Loucy (cell line): ENCODE data around the gene ANO2.

Experiments used
- H2AFZ ChIP-seq: fragments of 200-600 bp; sonication (generic); 2 replicates; pipeline ENCODE4 v1.6.0; 2016; ENCODE audit warnings: antibody characterized with exemption, mild to moderate bottlenecking, low read length, moderate library complexity
- H3F3A ChIP-seq: fragments of 200-600 bp; 2 replicates; pipeline ENCODE4 v1.6.0; 2016; ENCODE audit warnings: antibody characterized with exemption, low read depth, mild to moderate bottlenecking
- H3K27me3 ChIP-seq: fragments of 200-600 bp; sonication (generic); 2 replicates; pipeline ENCODE4 v1.6.1; 2014; ENCODE audit warnings: low read length, mild to moderate bottlenecking; ENCODE audit not compliant: insufficient read depth, poor library complexity, severe bottlenecking
- H3K36me3 ChIP-seq: fragments of 200-600 bp; sonication (generic); 2 replicates; pipeline ENCODE4 v1.6.1; 2016; ENCODE audit warnings: low read length; ENCODE audit not compliant: insufficient read depth
- H3K4me1 ChIP-seq: fragments of 200-600 bp; sonication (generic); 2 replicates; pipeline ENCODE4 v1.5.1; 2014; ENCODE audit warnings: low read length, mild to moderate bottlenecking; ENCODE audit not compliant: insufficient read depth, poor library complexity, severe bottlenecking
- H3K4me2 ChIP-seq: fragments of 200-600 bp; sonication (generic); 2 replicates; pipeline ENCODE4 v1.6.0; 2014; ENCODE audit warnings: antibody characterized with exemption, low read length, low read depth, mild to moderate bottlenecking; ENCODE audit not compliant: poor library complexity, severe bottlenecking
- H3K4me3 ChIP-seq: fragments of 200-600 bp; sonication (generic); 2 replicates; pipeline ENCODE4 v1.5.1; 2014; ENCODE audit warnings: low read length, mild to moderate bottlenecking, mixed read lengths; ENCODE audit not compliant: poor library complexity, severe bottlenecking
- H3K79me2 ChIP-seq: fragments of 200-600 bp; sonication (generic); 2 replicates; pipeline ENCODE4 v1.6.1; 2014; ENCODE audit warnings: low read length; ENCODE audit not compliant: insufficient read depth
- H3K9ac ChIP-seq: fragments of 200-600 bp; sonication (generic); 2 replicates; pipeline ENCODE4 v1.6.0; 2014; ENCODE audit warnings: mild to moderate bottlenecking, low read depth, low read length, moderate library complexity; ENCODE audit not compliant: poor library complexity, severe bottlenecking
- H3K9me2 ChIP-seq: fragments of 200-600 bp; sonication (generic); replicated peaks from 2 replicates; pipeline ENCODE4 v1.6.1; 2016; ENCODE audit warnings: low read depth, low read length, mixed read lengths
- H3K9me3 ChIP-seq: fragments of 200-600 bp; sonication (generic); 2 replicates; pipeline ENCODE4 v1.6.1; 2014; ENCODE audit warnings: mild to moderate bottlenecking, antibody characterized with exemption, low read length, low read depth; ENCODE audit not compliant: insufficient read depth
- H4K20me1 ChIP-seq: fragments of 200-600 bp; sonication (generic); 2 replicates; pipeline ENCODE4 v1.6.0; 2014; ENCODE audit warnings: antibody characterized with exemption, low read length, mild to moderate bottlenecking; ENCODE audit not compliant: insufficient read depth, poor library complexity, severe bottlenecking
- EZH2phosphoT487 ChIP-seq: fragments of 200-600 bp; IDR thresholded peaks from 2 replicates; pipeline ENCODE4 v1.6.1; 2018; ENCODE audit warnings: antibody characterized with exemption, mild to moderate bottlenecking, moderate library complexity, borderline replicate concordance
- TF ChIP-seq, protein P1 (sequence below): fragments of 200-600 bp; sonication (generic); conservative IDR thresholded peaks from 2 replicates; pipeline ENCODE4 v1.5.1; 2014; ENCODE audit warnings: mild to moderate bottlenecking, antibody characterized with exemption, low read length

ANO2 gene

DNA sequence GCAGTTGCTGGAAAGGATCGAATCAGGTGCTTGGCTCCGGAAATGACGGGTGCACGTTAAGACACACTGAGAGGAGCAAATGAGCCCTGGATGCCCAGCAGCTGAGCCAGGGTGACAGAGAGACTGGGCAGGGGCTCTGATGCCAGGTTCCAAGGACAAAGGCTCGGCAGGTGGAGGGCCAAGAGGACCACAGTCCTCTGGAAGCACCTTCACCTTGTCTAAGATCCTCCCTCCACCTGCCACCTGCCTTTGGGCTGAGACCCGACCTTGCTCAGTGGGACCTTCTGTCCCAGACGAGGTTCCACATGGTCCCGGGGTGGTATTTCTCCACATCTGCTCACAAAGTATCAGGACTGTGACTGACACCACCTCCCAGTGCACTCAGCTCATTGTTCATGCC is 1.0 kb downstream of the ANO2 start:
- TF ChIP-seq, protein P1, sequence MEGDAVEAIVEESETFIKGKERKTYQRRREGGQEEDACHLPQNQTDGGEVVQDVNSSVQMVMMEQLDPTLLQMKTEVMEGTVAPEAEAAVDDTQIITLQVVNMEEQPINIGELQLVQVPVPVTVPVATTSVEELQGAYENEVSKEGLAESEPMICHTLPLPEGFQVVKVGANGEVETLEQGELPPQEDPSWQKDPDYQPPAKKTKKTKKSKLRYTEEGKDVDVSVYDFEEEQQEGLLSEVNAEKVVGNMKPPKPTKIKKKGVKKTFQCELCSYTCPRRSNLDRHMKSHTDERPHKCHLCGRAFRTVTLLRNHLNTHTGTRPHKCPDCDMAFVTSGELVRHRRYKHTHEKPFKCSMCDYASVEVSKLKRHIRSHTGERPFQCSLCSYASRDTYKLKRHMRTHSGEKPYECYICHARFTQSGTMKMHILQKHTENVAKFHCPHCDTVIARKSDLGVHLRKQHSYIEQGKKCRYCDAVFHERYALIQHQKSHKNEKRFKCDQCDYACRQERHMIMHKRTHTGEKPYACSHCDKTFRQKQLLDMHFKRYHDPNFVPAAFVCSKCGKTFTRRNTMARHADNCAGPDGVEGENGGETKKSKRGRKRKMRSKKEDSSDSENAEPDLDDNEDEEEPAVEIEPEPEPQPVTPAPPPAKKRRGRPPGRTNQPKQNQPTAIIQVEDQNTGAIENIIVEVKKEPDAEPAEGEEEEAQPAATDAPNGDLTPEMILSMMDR = no peak
- no peak for TF ChIP-seq EZH2phosphoT487

GRCh38 chr12:5941907-5942306 is 3.2 kb downstream of the ANO2 start:
- H3K79me2 ChIP-seq = no peaks in the 10 kb centered on the region

More for the DNA sequence above, 1.0 kb downstream of the ANO2 start:
- H3K4me1 ChIP-seq = no peaks in the 10 kb centered on the region
- H3K9me3 ChIP-seq = no peaks in the 10 kb centered on the region
- no peaks in the 10 kb centered on the region for H3K79me2 ChIP-seq
- H3K4me3 ChIP-seq = no peak overlapping the region
- H3K4me2 ChIP-seq = no peak overlapping the region
- H3K9me2 ChIP-seq = no peaks in the 10 kb centered on the region
- no peaks in the 10 kb centered on the region for H4K20me1 ChIP-seq
- no peaks in the 10 kb centered on the region for H3K36me3 ChIP-seq
- no peaks in the 10 kb centered on the region for H3F3A ChIP-seq
- H2AFZ ChIP-seq = no peak overlapping the region
- H3K27me3 ChIP-seq = no peaks in the 10 kb centered on the region
- no peak overlapping the region for H3K9ac ChIP-seq

GRCh38 chr12:5927732-5928516 is 17.1 kb downstream of the ANO2 start:
- Histone ChIP-seq H3K9me3 (no peaks in the 10 kb centered on the region), H3K4me3 (no peak overlapping the region), H4K20me1 (no peaks in the 10 kb centered on the region), H3K36me3 (no peaks in the 10 kb centered on the region), H3K9me2 (no peaks in the 10 kb centered on the region), H3K9ac (no peak overlapping the region), H3K4me2 (no peak overlapping the region), H3F3A (no peaks in the 10 kb centered on the region), H3K79me2 (no peaks in the 10 kb centered on the region), H3K4me1 (no peaks in the 10 kb centered on the region), H3K27me3 (no peaks in the 10 kb centered on the region), H2AFZ (no peak overlapping the region)
- no peak for TF ChIP-seq EZH2phosphoT487
- TF ChIP-seq, protein P1 = no peak

More at GRCh38 chr12:5941907-5942306, 3.2 kb downstream of the ANO2 start:
- Histone ChIP-seq H2AFZ (no peak overlapping the region), H3K4me3 (no peak overlapping the region), H4K20me1 (no peaks in the 10 kb centered on the region), H3K4me2 (no peak overlapping the region), H3K36me3 (no peaks in the 10 kb centered on the region), H3F3A (no peaks in the 10 kb centered on the region), H3K4me1 (no peaks in the 10 kb centered on the region), H3K9me2 (no peaks in the 10 kb centered on the region), H3K9me3 (no peaks in the 10 kb centered on the region), H3K9ac (no peak overlapping the region), H3K27me3 (peaks cover 2% of the 10 kb centered on the region)
- no peak for TF ChIP-seq EZH2phosphoT487
- TF ChIP-seq, protein P1 = no peak
